MCF 10A (cell line): Measurements from ENCODE around the gene CAMK1D. TPM values are rescaled to one million over a fixed set of nuclear protein-coding genes. Genes with fewer than 3 reads are reported as not detected.

Experiments
- BruUV-seq: library from RNA; stranded (reverse); fragments of 400-500 nt; replicated peaks from 2 replicates; lab custom pipeline; 2021; lab: Mats Ljungman, UMichigan
- CTCF ChIA-PET: fragments of 300-600 bp; sonication (Branson Sonifier 250); formaldehyde crosslinking; extraction: SDS; loops from one replicate; lab custom pipeline; 2021; ENCODE audit warnings: antibody characterized with exemption, inconsistent platforms; lab: Yijun Ruan, JAX
- POLR2A ChIA-PET: fragments of 300-600, 350-650 bp; sonication (Branson Sonifier 250); formaldehyde crosslinking; extraction: SDS; loops from one replicate; lab custom pipeline; 2020; ENCODE audit warnings: antibody characterized with exemption, inconsistent platforms; lab: Yijun Ruan, JAX
- DNase-seq: peaks from one replicate; pipeline ENCODE4 v3.0.0-alpha.2; 2018; ENCODE audit not compliant: unreplicated experiment
- H3K27ac Mint-ChIP-seq: one replicate; pipeline ENCODE4 v1.8.0; 2022; ENCODE audit warnings: mild to moderate bottlenecking, low read depth, mixed read lengths; ENCODE audit not compliant: unreplicated experiment
- H3K27me3 Mint-ChIP-seq: one replicate; pipeline ENCODE4 v1.8.0; 2022; ENCODE audit warnings: mixed read lengths; ENCODE audit not compliant: insufficient read depth, unreplicated experiment
- H3K36me3 Mint-ChIP-seq: one replicate; pipeline ENCODE4 v1.8.0; 2022; ENCODE audit warnings: mild to moderate bottlenecking, moderate library complexity, mixed read lengths; ENCODE audit not compliant: insufficient read depth, unreplicated experiment
- H3K4me1 Mint-ChIP-seq: one replicate; pipeline ENCODE4 v1.8.0; 2022; ENCODE audit warnings: mixed read lengths; ENCODE audit not compliant: insufficient read depth, unreplicated experiment
- H3K4me3 Mint-ChIP-seq: one replicate; pipeline ENCODE4 v1.8.0; 2022; ENCODE audit warnings: mild to moderate bottlenecking, moderate library complexity, mixed read lengths; ENCODE audit not compliant: unreplicated experiment
- H3K9me3 Mint-ChIP-seq: one replicate; pipeline ENCODE4 v1.8.0; 2022; ENCODE audit warnings: mixed read lengths; ENCODE audit not compliant: unreplicated experiment
- CTCF ChIP-seq: fragments of 200-600 bp; IDR thresholded peaks from one replicate; pipeline ENCODE4 v1.8.0; 2022; ENCODE audit warnings: antibody characterized with exemption, mild to moderate bottlenecking; ENCODE audit not compliant: unreplicated experiment
- intact Hi-C: fragments of 100-400 bp; cut with micrococcal nuclease; formaldehyde crosslinking; loops from 2 replicates; pipeline ENCODE4 v1.14.1; 2022
- total RNA-seq: library from RNA; stranded (reverse); gene quantifications from 2 replicates; pipeline ENCODE4 v1.2.3, GENCODE V29; 2022

Gene CAMK1D
- total RNA-seq, 1 experiment from 2014 or later = 1.7 TPM

GRCh38 chr10:12838366-12838765 lies 489.0 kb downstream of the CAMK1D start:
- no peak for DNase-seq
- intact Hi-C loops = no loop called here
- Mint-ChIP-seq H3K36me3 (no peaks in the 10 kb centered on the region), H3K4me1 (peaks cover 8% of the 10 kb centered on the region), H3K27ac (no peak overlapping the region), H3K4me3 (no peak overlapping the region), H3K27me3 (no peaks in the 10 kb centered on the region), H3K9me3 (no peaks in the 10 kb centered on the region)
- TF ChIP-seq CTCF = no peak
- CTCF ChIA-PET = no interaction called here
- POLR2A ChIA-PET = interaction anchor here (0.6 kb wide), 1 partner anchor 14 kb away, joined by 3 read pairs; no protein-coding TSS in a partner anchor
- BruUV-seq = no TSS peak

GRCh38 chr10:12838995-12839927 lies 489.9 kb downstream of the CAMK1D start:
- no TSS peak for BruUV-seq
- peaks cover 8% of the 10 kb centered on the region for H3K4me1 Mint-ChIP-seq
- no peak for DNase-seq
- H3K36me3 Mint-ChIP-seq = no peaks in the 10 kb centered on the region
- H3K9me3 Mint-ChIP-seq = no peaks in the 10 kb centered on the region
- no peak for TF ChIP-seq CTCF
- ChIA-PET CTCF (interaction anchor here (0.6 kb wide), 1 partner anchor 63 kb away, joined by 4 read pairs; no protein-coding TSS in a partner anchor), POLR2A (interaction anchor here (0.6 to 1.1 kb wide), 2 partner anchors 15 to 217 kb away, joined by 3 read pairs; no protein-coding TSS in a partner anchor)
- no peak overlapping the region for H3K4me3 Mint-ChIP-seq
- H3K27me3 Mint-ChIP-seq = no peaks in the 10 kb centered on the region
- H3K27ac Mint-ChIP-seq = no peak overlapping the region
- intact Hi-C loops = no loop called here

GRCh38 chr10:12839941-12840611 lies 490.7 kb downstream of the CAMK1D start:
- H3K9me3 Mint-ChIP-seq = no peaks in the 10 kb centered on the region

More at GRCh38 chr10:12839941-12840611, 490.7 kb downstream of the CAMK1D start:
- no peak overlapping the region for H3K27ac Mint-ChIP-seq
- TF ChIP-seq CTCF = no peak
- DNase-seq = no peak
- no peaks in the 10 kb centered on the region for H3K36me3 Mint-ChIP-seq
- ChIA-PET POLR2A (interaction anchor here (1.1 kb wide), 1 partner anchor 216 kb away, joined by 3 read pairs; no protein-coding TSS in a partner anchor), CTCF (no interaction called here)
- no peaks in the 10 kb centered on the region for H3K27me3 Mint-ChIP-seq
- H3K4me3 Mint-ChIP-seq = no peak overlapping the region
- H3K4me1 Mint-ChIP-seq = peaks cover 14% of the 10 kb centered on the region
- no TSS peak for BruUV-seq
- intact Hi-C loops = no loop called here
